Measurements from ENCODE around the gene MLLT6. TPM values are rescaled to one million over a fixed set of nuclear protein-coding genes. Genes with fewer than 3 reads are reported as not detected.

Gene MLLT6
- total and polyA plus RNA-seq, 2 of the 13 experiments (the other 11 are each of a cell fraction or from before 2014, with no cell fraction given): 50.7 to 69.5 TPM

DNA sequence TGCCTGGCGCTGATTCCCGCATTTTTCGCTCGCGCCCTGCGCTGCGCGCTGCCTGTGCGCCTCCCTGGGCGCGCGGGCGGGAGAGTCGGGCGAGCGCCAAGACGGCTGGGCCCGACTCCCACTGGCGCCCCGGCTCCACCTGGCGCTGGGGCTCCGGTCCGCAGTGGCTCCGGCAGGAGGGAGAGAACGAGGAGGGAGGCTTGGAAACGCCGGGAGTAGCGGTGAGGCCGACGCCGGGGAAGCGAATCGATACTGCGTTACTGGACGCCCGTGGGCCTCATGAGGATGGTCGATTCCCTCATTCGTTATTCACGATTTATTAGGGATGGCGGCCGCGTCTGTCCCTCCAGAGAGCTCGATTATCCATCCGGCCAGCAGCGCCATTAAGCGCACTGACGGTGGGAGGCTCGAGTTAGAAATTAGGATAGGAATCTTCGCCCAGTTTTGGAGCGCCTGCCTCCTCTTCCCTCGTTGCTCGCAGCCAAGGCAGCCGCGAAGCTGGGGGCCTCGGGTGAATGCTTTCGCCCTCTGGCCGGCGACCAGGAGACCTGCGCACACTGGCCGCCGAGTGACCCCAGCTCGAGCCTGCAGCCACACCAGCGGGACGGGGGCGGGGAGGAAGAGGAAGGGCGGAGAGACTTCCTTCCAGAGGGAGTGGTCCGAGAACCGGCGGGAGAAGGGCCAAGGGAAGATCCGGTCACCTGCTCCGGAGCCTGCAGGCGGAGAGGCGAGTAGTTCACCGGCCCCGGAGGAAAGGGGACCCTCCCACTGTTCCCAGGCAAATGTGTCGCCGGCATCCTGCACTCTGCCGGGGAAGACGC lies 44.4 kb downstream of the MLLT6 start (continued):
- TF ChIP-seq ZNF646 (CRISPR knock-in tag; IDR thresholded peaks at IDR 0.05) (no peak), ZNF746 (CRISPR knock-in tag; IDR thresholded peaks at IDR 0.05) (peak; percentile 86; the same call in 1 of the 2 replicates), SNAPC2 (CRISPR knock-in tag; IDR thresholded peaks at IDR 0.05) (peak; percentile 68), NCOA1 (CRISPR knock-in tag; IDR thresholded peaks at IDR 0.05) (peak; percentile 49; the same call in 1 of the 2 replicates), BORCS8-MEF2B (CRISPR knock-in tag; IDR thresholded peaks at IDR 0.05) (no peak; the same call in 1 of the 2 replicates), KLF13 (CRISPR knock-in tag; IDR thresholded peaks at IDR 0.05) (no peak), NRL (CRISPR knock-in tag; IDR thresholded peaks at IDR 0.05; ENCODE audit: borderline replicate concordance) (peak; percentile 83), LCORL (IDR thresholded peaks at IDR 0.05) (no peak), LCORL (CRISPR knock-in tag; IDR thresholded peaks at IDR 0.05) (peak; percentile 69), NKX3-1 (CRISPR knock-in tag; IDR thresholded peaks at IDR 0.05) (peak; percentile 67), NFKB2 (CRISPR knock-in tag; IDR thresholded peaks at IDR 0.05; ENCODE audit: borderline replicate concordance) (peak; percentile 88; the same call in 1 of the 2 replicates), ZNF318 (CRISPR knock-in tag; IDR thresholded peaks at IDR 0.05) (peak; percentile 13; the same call in 1 of the 2 replicates)
- TF ChIP-seq, protein P1, sequence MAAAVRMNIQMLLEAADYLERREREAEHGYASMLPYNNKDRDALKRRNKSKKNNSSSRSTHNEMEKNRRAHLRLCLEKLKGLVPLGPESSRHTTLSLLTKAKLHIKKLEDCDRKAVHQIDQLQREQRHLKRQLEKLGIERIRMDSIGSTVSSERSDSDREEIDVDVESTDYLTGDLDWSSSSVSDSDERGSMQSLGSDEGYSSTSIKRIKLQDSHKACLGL (CRISPR knock-in tag; IDR thresholded peaks at IDR 0.05): peak; percentile 56

Data from HepG2 (cell line).